ENCODE measurements around the gene NEMF.
"Not testable (repeated sequence)": the region's sequence is repeated elsewhere in the genome, so short reads cannot be mapped to it uniquely, and the experiment has no call there.

Gene NEMF

GRCh38 chr14:49852301-49853157 is at the start of gene NEMF:
NEMF (minus strand) TSS chr14:49852788; CDS start chr14:49852753, 35 bp downstream.
- DNase-seq, result peak; percentile 81

GRCh38 chr14:49900973-49901372 is 48.4 kb upstream of the NEMF start:
- no peak for DNase-seq

GRCh38 chr14:49898485-49898884 is 45.9 kb upstream of the NEMF start:
- DNase-seq, result no peak

- no peak for DNase-seq
Measured at GRCh38 chr14:49897965-49898364, 45.4 kb upstream of the NEMF start.

- DNase-seq, result no peak
Measured at GRCh38 chr14:49897414-49897813, 44.8 kb upstream of the NEMF start.

- no peak for DNase-seq
Measured at GRCh38 chr14:49896966-49897365, 44.4 kb upstream of the NEMF start.

- DNase-seq, result not testable (repeated sequence)
Measured at GRCh38 chr14:49896272-49896671, 43.7 kb upstream of the NEMF start.

GRCh38 chr14:49895480-49895879 is 42.9 kb upstream of the NEMF start:
- DNase-seq, result no peak

GRCh38 chr14:49894214-49895107 is 41.9 kb upstream of the NEMF start:
- not testable (repeated sequence) for DNase-seq

- peak; percentile 77 for DNase-seq
Measured at GRCh38 chr14:49893309-49894213, 41.0 kb upstream of the NEMF start.

GRCh38 chr14:49892636-49893308 is 40.2 kb upstream of the NEMF start, which contains the start of gene ARF6:
ARF6 (plus strand) TSS chr14:49893082; CDS start chr14:49893737, 655 bp downstream.
- DNase-seq, result peak; percentile 98

- DNase-seq, result no peak
Measured at GRCh38 chr14:49892301-49892635, 39.7 kb upstream of the NEMF start.

- DNase-seq, result no peak
Measured at GRCh38 chr14:49888293-49888692, 35.7 kb upstream of the NEMF start.

- DNase-seq, result no peak
Measured at GRCh38 chr14:49886523-49886922, 33.9 kb upstream of the NEMF start.

GRCh38 chr14:49882826-49883694 is 30.5 kb upstream of the NEMF start:
- no peak for DNase-seq

- DNase-seq, result no peak
Measured at GRCh38 chr14:49881350-49882001, 28.9 kb upstream of the NEMF start.

- no peak for DNase-seq
Measured at GRCh38 chr14:49880267-49881064, 27.9 kb upstream of the NEMF start.

- peak; percentile 24 for DNase-seq
Measured at GRCh38 chr14:49879646-49880204, 27.1 kb upstream of the NEMF start.

GRCh38 chr14:49876563-49877127 is 24.1 kb upstream of the NEMF start:
- no peak for DNase-seq
